Central memory CD8-positive, alpha-beta T cell (primary cell): ENCODE results near the gene TULP4.
A peak's percentile ranks its signal among the peaks of the same experiment; 100 is the strongest.
"Not testable (repeated sequence)": the region's sequence is repeated elsewhere in the genome, so short reads cannot be mapped to it uniquely, and the experiment has no call there.

Experiments
- ATAC-seq: fragments of 150-1000 bp; cut with Tn5 transposase; replicated peaks from 2 replicates; pipeline ENCODE4 v1.10.0; 2022; ENCODE audit warnings: mild to moderate bottlenecking, moderate FRiP score, moderate number of reproducible peaks; ENCODE audit not compliant: poor library complexity, severe bottlenecking; ENCODE audit errors: extremely low read depth
- DNase-seq, 2 donors: peaks; one replicate each; pipeline ENCODE4 v3.0.0; 2021; ENCODE audit warnings: low spot score in 2 of 2
- H3K27ac Mint-ChIP-seq: one replicate; pipeline ENCODE4 v1.8.0; 2022; ENCODE audit warnings: low read depth, mild to moderate bottlenecking, moderate library complexity, mixed read lengths
- H3K27me3 Mint-ChIP-seq: one replicate; pipeline ENCODE4 v1.8.0; 2022; ENCODE audit warnings: mixed read lengths
- H3K36me3 Mint-ChIP-seq: one replicate; pipeline ENCODE4 v1.8.0; 2022; ENCODE audit warnings: mild to moderate bottlenecking, moderate library complexity, mixed read lengths; ENCODE audit not compliant: insufficient read depth
- H3K4me1 Mint-ChIP-seq: one replicate; pipeline ENCODE4 v1.8.0; 2022; ENCODE audit warnings: mixed read lengths
- H3K4me3 Mint-ChIP-seq: one replicate; pipeline ENCODE4 v1.8.0; 2022; ENCODE audit warnings: mild to moderate bottlenecking, moderate library complexity, mixed read lengths
- H3K9me3 Mint-ChIP-seq: one replicate; pipeline ENCODE4 v1.8.0; 2022; ENCODE audit warnings: mixed read lengths

Gene TULP4

DNA sequence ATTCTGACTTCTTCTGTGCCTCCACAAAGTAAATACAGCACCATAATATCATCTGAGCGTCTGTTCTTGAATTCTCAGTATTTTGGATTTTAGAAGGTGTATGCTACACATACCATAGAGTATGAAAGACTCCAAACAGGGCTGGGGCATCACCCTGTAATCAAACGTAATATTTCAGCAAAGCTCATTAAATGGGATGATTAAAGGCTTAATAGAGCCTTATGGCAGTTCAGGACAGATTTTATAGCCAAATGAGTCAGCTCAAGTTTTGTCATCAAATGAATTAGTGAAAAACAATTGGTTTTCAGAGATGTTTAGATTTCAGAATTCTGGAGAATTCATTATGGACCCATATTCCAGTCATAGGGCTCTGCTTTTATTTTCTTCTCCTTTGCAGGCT is 68.9 kb downstream of the TULP4 start:
- Mint-ChIP-seq H3K9me3 (no peaks in the 10 kb centered on the region), H3K36me3 (peaks cover 4% of the 10 kb centered on the region), H3K27me3 (no peaks in the 10 kb centered on the region), H3K27ac (no peak overlapping the region), H3K4me3 (no peak overlapping the region), H3K4me1 (peaks cover 40% of the 10 kb centered on the region)
- DNase-seq (no peak), ATAC-seq (no peak)

GRCh38 chr6:158382491-158382890 is 70.2 kb downstream of the TULP4 start:
- Mint-ChIP-seq H3K27me3 (no peaks in the 10 kb centered on the region), H3K9me3 (no peaks in the 10 kb centered on the region)

GRCh38 chr6:158383057-158383456 is 70.8 kb downstream of the TULP4 start:
- Mint-ChIP-seq H3K27me3 (no peaks in the 10 kb centered on the region), H3K9me3 (no peaks in the 10 kb centered on the region), H3K27ac (no peak overlapping the region)

More at GRCh38 chr6:158382491-158382890, 70.2 kb downstream of the TULP4 start:
- H3K4me1 Mint-ChIP-seq: peaks cover 36% of the 10 kb centered on the region
- no peak overlapping the region for H3K4me3 Mint-ChIP-seq
- DNase-seq (no peak), ATAC-seq (no peak)
- H3K27ac Mint-ChIP-seq: no peak overlapping the region
- H3K36me3 Mint-ChIP-seq: peaks cover 4% of the 10 kb centered on the region

DNA sequence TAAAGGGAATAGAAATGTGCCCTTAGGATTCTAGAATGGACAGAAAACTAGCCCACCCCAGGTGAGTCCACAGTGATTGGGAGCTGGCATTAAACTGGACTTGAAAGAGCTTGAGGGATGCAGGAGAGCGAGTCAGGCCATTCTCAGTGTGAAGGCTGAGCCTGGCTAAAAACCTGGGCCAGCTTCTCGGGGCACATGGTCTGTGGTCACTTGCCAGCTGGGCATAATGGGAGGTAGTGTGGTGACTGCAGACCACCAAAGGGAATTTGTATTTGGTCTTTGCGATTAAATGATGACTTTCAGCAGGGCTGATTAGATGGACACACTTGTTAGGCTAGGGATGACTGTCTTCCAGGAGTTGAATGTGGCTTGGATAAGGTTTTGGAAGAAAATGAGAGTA is 71.3 kb downstream of the TULP4 start:
- peaks cover 4% of the 10 kb centered on the region for H3K36me3 Mint-ChIP-seq
- ATAC-seq: no peak
- H3K4me1 Mint-ChIP-seq: peaks cover 31% of the 10 kb centered on the region
- H3K4me3 Mint-ChIP-seq: no peak overlapping the region
- H3K27me3 Mint-ChIP-seq: no peaks in the 10 kb centered on the region
- H3K27ac Mint-ChIP-seq: no peak overlapping the region
- H3K9me3 Mint-ChIP-seq: no peaks in the 10 kb centered on the region
- DNase-seq: no peak

More at GRCh38 chr6:158383057-158383456, 70.8 kb downstream of the TULP4 start:
- Mint-ChIP-seq H3K4me3 (no peak overlapping the region), H3K36me3 (peaks cover 4% of the 10 kb centered on the region), H3K4me1 (peaks cover 33% of the 10 kb centered on the region)
- ATAC-seq (no peak), DNase-seq (no peak)

DNA sequence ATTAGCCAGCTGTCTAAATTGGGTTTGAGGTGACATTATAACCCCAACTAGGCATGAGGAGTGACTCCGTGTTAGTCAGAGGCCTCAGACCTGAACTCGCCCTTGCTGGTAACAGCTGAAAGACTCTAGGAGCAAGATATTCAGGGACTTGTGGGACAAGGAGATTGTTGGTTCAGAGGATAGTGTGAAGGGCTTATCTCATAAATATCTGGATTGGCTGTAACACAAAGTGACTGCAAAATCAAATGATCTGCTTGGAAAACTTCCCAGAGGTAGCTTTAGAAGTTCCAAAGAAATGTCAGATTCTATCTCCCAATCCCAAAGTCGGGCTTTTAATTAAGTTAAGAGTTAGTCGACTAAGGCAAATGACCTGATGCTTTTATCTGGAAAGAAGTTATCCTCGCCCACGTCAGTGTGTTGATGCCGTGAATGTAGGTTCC is 72.4 kb downstream of the TULP4 start:
- DNase-seq (no peak), ATAC-seq (no peak)
- Mint-ChIP-seq H3K27ac (no peak overlapping the region), H3K4me1 (peaks cover 20% of the 10 kb centered on the region), H3K27me3 (no peaks in the 10 kb centered on the region), H3K36me3 (peaks cover 1% of the 10 kb centered on the region), H3K9me3 (no peaks in the 10 kb centered on the region), H3K4me3 (no peak overlapping the region)

DNA sequence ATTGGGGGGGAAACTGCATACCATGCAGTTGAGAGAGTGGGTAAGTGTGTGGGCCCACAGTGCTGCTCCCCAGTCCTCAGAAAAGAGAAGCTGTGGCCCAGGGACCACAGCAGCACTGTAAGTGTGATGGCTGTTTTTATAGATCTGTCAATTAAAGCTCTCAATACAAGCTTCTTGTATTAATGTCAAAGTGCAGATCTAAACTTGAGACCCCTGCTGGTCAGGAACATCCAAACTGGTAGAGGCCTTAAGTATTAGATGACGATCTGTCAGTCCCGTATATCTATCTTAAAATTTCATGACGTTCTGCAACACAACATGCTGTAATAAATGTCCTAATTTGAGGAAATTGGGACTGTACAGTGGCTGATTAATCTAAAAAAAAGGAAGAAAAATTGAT is 74.8 kb downstream of the TULP4 start:
- H3K4me3 Mint-ChIP-seq: no peak overlapping the region
- ATAC-seq: no peak
- H3K4me1 Mint-ChIP-seq: peaks cover 14% of the 10 kb centered on the region
- DNase-seq: no peak
- no peaks in the 10 kb centered on the region for H3K9me3 Mint-ChIP-seq
- H3K27ac Mint-ChIP-seq: peak overlapping the region; percentile 50
- H3K27me3 Mint-ChIP-seq: no peaks in the 10 kb centered on the region
- no peaks in the 10 kb centered on the region for H3K36me3 Mint-ChIP-seq

DNA sequence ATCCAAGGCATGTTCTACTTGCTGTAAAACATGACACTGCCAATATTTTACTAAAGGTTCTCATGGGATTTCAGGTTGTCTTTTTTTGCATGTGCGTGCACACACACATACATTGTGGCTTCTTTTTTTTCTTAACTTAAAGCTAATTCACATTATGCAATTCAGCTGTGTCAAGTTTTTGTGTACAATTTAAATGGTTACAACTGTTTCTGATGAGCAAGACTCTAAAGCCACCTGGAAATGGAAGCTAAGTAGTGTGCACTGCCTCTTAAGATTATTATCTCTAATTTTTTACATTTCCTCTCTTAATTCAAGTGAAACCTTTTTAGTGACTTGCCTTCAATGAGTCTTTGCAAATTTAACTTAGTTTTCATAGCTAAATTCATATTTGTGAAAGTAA is 75.3 kb downstream of the TULP4 start:
- Mint-ChIP-seq H3K36me3 (no peaks in the 10 kb centered on the region), H3K27ac (no peak overlapping the region), H3K27me3 (no peaks in the 10 kb centered on the region), H3K9me3 (no peaks in the 10 kb centered on the region), H3K4me3 (no peak overlapping the region), H3K4me1 (peaks cover 16% of the 10 kb centered on the region)
- DNase-seq (no peak), ATAC-seq (no peak)

DNA sequence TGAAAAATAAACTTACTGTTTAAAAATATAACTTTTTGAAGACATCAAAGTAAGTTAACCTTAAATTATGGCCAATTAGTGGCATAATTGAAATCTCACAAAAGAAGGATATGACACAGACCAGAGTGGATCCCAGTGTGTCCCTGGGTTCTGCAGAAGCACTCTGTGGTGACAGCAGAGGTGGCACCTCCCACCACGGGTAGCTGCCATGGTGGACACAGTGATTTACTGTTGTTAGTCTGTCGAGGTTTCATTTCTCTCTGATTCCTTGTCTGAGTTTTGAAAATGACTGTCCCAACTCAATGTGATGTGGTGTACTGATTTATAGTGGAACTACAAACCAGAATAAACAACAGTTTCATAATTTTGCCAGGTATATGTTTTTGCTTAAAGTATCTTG is 76.5 kb downstream of the TULP4 start:
- ATAC-seq (no peak), DNase-seq (no peak)
- H3K4me1 Mint-ChIP-seq: peaks cover 11% of the 10 kb centered on the region
- no peaks in the 10 kb centered on the region for H3K36me3 Mint-ChIP-seq
- no peaks in the 10 kb centered on the region for H3K9me3 Mint-ChIP-seq
- no peaks in the 10 kb centered on the region for H3K27me3 Mint-ChIP-seq
- H3K4me3 Mint-ChIP-seq: no peak overlapping the region
- no peak overlapping the region for H3K27ac Mint-ChIP-seq

DNA sequence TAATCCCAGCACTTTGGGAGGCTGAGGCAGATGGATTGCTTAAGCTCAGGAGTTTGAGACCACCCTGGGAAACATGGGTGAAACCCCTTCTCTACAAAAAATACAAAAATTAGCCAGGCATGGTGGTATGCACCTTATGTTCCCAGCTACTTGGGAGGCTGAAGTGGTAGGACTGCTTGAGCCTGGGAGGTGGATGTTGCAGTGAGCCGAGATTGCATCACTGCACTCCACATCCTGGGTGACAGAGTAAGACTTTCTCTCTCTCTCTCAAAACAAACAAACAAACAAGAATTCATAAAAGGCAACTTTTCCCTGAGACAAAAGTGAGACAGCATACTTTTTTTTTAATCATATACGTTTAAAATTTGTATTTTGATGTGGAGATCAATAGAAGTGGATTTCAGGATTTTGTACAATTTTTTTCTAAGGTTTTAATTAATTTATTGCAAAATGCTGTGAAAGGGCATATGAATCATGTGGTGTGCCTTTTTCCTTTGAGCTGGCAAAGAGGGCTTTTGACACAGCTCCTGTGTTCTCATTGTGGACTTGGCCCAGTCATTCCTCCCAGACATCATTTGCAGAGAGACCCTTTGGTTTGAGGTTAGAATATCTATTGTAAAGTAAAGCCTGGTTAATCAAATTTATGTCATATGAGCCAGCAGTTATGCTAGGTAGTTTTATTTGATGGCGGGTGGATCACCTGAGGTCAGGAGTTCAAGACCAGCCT is 77.1 kb downstream of the TULP4 start:
- H3K27me3 Mint-ChIP-seq: no peaks in the 10 kb centered on the region
- DNase-seq: no peak
- no peak for ATAC-seq
- H3K4me1 Mint-ChIP-seq: peaks cover 15% of the 10 kb centered on the region
- no peaks in the 10 kb centered on the region for H3K36me3 Mint-ChIP-seq
- H3K4me3 Mint-ChIP-seq: no peak overlapping the region
- H3K27ac Mint-ChIP-seq: no peak overlapping the region
- no peaks in the 10 kb centered on the region for H3K9me3 Mint-ChIP-seq

DNA sequence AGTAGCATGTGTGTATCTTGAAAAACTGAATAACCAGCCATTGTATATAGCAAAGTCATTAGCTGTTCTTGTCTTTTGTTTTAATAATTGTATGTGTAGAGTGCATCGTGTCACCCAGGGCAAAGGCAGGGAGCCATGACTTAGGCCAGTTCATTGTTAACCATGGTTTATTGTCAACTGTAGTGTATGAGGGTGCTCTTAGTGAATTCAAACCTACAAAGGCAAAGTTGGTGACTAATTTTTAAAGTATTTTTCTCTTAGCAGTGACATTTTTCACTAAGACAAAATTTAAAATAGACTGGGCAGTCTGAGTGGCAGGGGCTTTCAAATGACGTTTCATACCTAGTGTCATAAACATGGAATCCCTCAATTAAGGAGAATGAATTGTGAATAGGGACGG is 79.0 kb downstream of the TULP4 start:
- Mint-ChIP-seq H3K27me3 (no peaks in the 10 kb centered on the region), H3K4me3 (no peak overlapping the region), H3K4me1 (peaks cover 16% of the 10 kb centered on the region), H3K36me3 (peaks cover 4% of the 10 kb centered on the region), H3K9me3 (no peaks in the 10 kb centered on the region), H3K27ac (no peak overlapping the region)
- DNase-seq (no peak), ATAC-seq (no peak)

DNA sequence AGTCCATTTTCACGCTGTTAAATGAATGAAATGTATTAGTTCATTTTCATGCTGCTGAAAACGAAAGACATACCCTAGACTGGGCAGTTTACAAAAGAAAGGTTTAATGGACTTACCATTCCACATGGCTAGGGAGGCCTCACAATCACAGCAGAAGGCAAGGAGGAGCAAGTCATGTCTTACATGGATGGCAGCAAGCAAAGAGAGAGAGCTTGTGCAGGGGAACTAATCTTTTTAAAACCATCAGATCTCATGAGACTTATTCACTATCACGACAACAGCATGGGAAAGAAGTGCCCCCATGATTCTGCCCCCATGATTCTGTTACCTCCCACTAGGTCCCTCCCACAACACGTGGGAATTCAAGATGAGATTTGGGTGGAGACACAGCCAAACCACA is 79.7 kb downstream of the TULP4 start:
- H3K9me3 Mint-ChIP-seq, H3K36me3 Mint-ChIP-seq, H3K27me3 Mint-ChIP-seq, H3K4me3 Mint-ChIP-seq, ATAC-seq, DNase-seq, H3K27ac Mint-ChIP-seq: not testable (repeated sequence)
- peaks cover 16% of the 10 kb centered on the region for H3K4me1 Mint-ChIP-seq

DNA sequence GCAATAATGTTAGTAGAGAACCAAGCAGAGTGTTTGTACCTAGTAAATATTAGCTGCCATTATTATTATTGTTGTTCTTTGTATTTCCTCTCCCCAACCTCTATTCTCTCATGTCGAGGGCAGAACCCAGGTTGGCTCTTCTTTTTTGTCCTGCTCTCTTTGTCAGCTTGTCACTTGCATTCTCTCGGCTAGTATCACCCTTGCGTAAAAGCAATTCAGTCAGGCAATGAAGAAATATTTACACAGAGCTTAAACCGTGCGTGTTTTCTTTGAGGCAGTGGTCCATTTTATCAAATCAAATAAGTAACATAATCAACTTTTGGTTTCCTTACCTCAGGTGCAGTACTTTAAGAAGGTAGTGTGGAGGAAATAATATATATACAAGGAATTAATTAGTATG is 83.9 kb downstream of the TULP4 start:
- no peaks in the 10 kb centered on the region for H3K27me3 Mint-ChIP-seq
- ATAC-seq (no peak), DNase-seq (no peak)
- no peak overlapping the region for H3K27ac Mint-ChIP-seq
- peaks cover 6% of the 10 kb centered on the region for H3K36me3 Mint-ChIP-seq
- H3K4me1 Mint-ChIP-seq: peaks cover 16% of the 10 kb centered on the region
- no peaks in the 10 kb centered on the region for H3K9me3 Mint-ChIP-seq
- no peak overlapping the region for H3K4me3 Mint-ChIP-seq

GRCh38 chr6:158397578-158397977 is 85.3 kb downstream of the TULP4 start:
- Mint-ChIP-seq H3K9me3 (no peaks in the 10 kb centered on the region), H3K4me1 (peaks cover 11% of the 10 kb centered on the region), H3K27ac (no peak overlapping the region), H3K27me3 (no peaks in the 10 kb centered on the region), H3K4me3 (no peak overlapping the region), H3K36me3 (peaks cover 6% of the 10 kb centered on the region)
- DNase-seq (no peak), ATAC-seq (no peak)
